Activated CD4-positive, alpha-beta T cell treated with anti-CD3 and anti-CD28 coated beads for 4 hours (primary cell): Measurements from ENCODE around the gene SRC.

ENCODE experiments used
- DNase-seq, 2 donors: peaks; one replicate each; pipeline ENCODE4 v3.0.0-alpha.2; 2020

Gene SRC

GRCh38 chr20:37437676-37438075 lies 91.7 kb downstream of the SRC start:
- no peak for DNase-seq

GRCh38 chr20:37438464-37439222 lies 92.7 kb downstream of the SRC start:
- no peak for DNase-seq

GRCh38 chr20:37439223-37439933 lies 93.4 kb downstream of the SRC start:
- DNase-seq: no peak

- DNase-seq: no peak
Measured at GRCh38 chr20:37441023-37441422, 95.1 kb downstream of the SRC start.

- no peak for DNase-seq
Measured at GRCh38 chr20:37442547-37442946, 96.6 kb downstream of the SRC start.

- no peak for DNase-seq
Measured at GRCh38 chr20:37442986-37443385, 97.0 kb downstream of the SRC start.

- no peak for DNase-seq
Measured at GRCh38 chr20:37443596-37443995, 97.7 kb downstream of the SRC start.

- DNase-seq: no peak
Measured at GRCh38 chr20:37445041-37445440, 99.1 kb downstream of the SRC start.

- no peak for DNase-seq
Measured at GRCh38 chr20:37446286-37447032, 100.5 kb downstream of the SRC start.

- no peak for DNase-seq
Measured at GRCh38 chr20:37447688-37448087, 101.7 kb downstream of the SRC start.

GRCh38 chr20:37449276-37449675 lies 103.3 kb downstream of the SRC start:
- DNase-seq: no peak

- DNase-seq: no peak
Measured at GRCh38 chr20:37450344-37450743, 104.4 kb downstream of the SRC start.

GRCh38 chr20:37451616-37452015 lies 105.7 kb downstream of the SRC start:
- DNase-seq: no peak

- no peak for DNase-seq
Measured at GRCh38 chr20:37452236-37452635, 106.3 kb downstream of the SRC start.

- DNase-seq: no peak
Measured at GRCh38 chr20:37453288-37453687, 107.3 kb downstream of the SRC start.

- no peak for DNase-seq
Measured at GRCh38 chr20:37453836-37454235, 107.9 kb downstream of the SRC start.

GRCh38 chr20:37454636-37455385 lies 108.9 kb downstream of the SRC start:
- DNase-seq: no peak
